Iris pigment epithelial cell (primary cell): ENCODE data around the gene SLC4A11.
"Not testable (repeated sequence)": the region's sequence is repeated elsewhere in the genome, so short reads cannot be mapped to it uniquely, and the experiment has no call there.

Experiments
- DNase-seq: peaks from one replicate; pipeline ENCODE4 v3.0.0-alpha.2; 2011; ENCODE audit warnings: low read depth

The SLC4A11 gene

GRCh38 chr20:3227936-3228749 is 10.8 kb downstream of the SLC4A11 start:
- DNase-seq = no peak

DNA sequence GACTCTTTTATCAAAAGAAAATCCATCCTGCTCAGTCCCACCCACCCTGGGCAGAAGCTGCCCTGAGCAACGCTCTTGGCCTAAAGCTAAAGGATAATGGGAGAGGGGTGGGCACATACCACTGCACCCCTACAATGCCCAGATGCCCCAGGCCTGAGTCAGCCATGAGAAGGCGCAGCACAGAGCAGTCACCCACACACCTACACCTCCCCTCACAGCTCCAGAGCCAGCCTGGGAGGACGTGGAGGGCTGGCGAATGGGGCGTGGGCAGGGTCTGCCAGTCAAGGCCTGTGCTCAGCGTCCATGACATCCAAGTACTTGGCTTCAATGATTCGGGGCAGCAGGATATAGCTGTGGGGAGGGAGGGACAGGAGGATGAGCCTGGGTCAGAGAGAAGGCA is 11.5 kb downstream of the SLC4A11 start:
- DNase-seq = no peak

GRCh38 chr20:3226864-3227263 is 12.1 kb downstream of the SLC4A11 start:
- no peak for DNase-seq

- no peak for DNase-seq
Observed at GRCh38 chr20:3226093-3226492, 12.9 kb downstream of the SLC4A11 start.

DNA sequence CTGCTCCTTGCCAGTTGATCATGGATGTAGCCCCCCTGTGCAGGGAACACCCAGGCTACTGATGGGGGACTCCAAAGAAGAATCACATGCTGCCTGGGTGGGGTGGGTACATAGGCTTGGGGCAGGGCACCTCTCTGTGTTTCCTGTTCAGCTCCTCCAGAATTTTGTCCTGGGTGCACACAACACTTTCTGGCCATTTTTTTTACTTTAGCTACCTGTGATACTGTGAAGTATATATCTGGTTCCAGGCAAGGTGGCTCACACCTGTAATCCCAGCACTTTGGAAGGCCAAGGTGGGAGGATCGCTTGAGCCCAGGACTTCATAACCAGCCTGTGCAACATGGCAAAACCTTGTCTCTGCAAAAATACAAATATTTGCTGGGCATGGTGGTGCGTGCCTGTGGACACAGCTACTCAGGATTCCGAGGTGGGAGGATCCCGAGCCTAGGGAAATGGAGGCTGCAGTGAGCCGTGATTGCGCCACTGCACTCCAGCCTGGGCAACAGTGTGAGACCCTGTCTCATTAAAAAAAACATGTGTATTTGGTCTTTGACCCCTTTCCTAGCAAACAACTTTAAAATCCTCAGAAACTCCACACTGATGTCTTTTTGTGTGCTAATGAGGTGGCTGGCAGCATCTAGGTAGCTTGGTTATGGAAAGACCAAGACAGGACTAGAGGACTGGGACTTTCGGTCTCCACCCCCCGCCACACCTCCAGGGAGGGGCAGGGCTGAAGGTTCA is 14.1 kb downstream of the SLC4A11 start:
- no peak for DNase-seq

DNA sequence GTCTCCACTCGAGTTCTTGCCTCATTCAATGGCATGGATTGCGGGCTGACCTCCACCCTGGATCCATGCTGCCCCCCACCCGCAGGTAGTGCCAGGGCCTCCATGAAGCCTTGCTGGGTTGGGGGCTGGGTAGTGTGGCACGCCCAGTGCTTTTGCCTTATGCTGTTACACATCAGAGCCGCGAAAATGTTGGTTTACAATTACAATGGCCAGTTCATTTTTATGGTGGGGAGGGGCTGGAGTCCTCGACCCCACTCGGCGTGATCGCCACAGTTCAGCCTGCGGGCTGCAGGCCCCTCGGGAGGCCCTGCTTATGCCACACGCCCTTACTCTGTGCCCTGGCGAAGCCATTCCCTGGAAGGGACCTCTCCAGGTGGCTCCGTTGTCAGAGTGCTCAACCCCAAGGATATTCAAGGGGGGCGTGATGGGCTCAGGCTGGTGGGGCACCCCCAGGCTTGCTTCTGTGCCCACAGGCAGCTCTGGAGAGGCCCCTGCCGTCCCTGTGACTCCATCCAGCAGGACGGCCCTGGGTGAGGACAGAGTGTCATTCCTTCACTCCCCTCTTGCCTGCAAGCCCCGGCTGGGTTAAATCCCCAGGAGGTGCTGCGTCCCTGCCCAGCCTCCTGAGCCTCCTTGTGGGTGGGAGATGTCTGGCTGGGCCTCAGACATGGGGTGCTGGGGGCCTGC is 14.9 kb downstream of the SLC4A11 start:
- DNase-seq = no peak

- DNase-seq = no peak
Observed at GRCh38 chr20:3223651-3223993, 15.4 kb downstream of the SLC4A11 start.

DNA sequence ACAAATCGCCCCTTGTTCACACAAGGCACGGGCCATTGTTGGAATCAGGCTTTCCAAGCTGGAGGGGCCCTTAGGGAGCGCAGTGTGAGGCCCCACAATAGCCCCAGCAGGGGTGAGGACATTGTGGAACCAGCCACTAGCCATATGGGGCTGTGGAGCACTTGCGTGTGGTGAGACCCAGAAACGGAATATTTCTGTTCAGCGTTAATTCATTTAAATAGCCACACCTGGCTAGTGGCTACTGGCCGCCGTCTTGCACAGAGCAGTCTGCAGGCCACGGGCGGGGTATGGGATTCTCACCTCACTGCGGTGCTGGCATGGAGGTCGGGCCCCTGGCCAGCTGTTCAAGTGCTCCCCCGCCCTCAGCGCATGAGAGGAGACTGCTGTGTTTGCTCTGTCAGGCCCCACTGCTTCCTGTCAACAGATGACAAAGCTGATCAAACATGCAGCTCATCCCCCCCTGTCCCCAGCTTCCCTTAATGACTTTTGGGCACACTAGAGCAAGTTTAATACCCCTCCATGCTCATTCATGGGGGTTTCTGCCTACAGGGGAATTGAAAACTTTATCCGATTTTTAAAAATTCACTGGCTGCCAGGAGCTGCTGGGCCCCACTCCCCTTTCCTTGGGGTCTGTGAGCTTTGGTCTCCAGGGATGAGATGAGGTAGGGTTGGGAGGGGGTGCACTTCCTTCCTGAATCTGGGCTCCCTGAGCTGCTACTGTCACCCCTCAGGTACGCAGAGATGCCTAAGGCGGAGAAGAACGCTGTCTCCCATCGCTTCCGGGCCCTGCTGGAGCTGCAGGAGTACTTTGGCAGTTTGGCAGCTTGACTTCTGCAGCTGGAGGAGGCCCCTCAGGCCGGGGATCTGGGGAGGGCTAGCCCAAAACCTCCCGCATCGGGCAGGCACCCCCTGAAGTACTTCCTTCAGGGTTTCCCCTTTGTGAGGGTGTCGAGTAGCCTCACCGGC is 16.1 kb downstream of the SLC4A11 start:
- no peak for DNase-seq

DNA sequence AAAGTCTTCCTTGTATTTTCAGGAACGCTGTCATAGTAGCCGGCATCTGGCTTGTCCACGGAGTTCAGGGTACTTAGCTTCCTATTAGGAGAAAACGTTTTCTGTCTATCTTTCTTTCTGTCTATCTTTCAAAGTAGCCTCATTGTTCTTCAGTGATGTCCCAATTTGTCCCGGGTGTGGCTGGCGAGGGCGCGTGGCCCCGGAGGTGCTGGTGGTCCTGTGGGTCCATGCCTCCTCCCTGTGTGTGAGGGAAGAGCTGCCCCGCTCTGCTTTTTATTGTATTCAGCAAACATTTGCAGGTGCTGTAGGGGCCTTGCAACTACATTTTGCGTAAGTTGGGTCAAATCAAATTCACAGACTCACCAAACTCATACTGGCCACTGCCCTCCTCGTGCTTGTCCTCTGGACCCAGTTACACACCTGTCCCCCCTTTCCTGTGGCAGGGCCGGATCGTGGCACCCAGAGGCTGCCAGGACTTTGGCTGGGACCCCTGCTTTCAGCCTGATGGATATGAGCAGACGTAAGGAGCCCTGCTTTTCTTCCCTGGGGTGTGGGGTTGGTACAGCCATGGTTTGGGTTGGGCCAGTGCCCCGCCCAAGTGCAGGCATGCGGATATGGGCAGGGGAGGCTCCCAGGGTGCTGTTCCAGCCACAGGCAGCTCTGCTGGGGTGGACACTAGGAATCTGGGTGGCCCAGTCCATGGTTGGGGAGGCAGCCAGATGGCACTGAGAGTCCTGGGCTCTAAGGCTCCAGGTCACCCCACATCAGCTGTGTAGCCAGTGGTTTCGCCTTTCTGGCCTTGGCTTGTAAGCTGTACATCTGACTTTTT is 17.4 kb downstream of the SLC4A11 start:
- no peak for DNase-seq

GRCh38 chr20:3218307-3218988 is 20.5 kb downstream of the SLC4A11 start:
- DNase-seq = no peak

GRCh38 chr20:3215359-3215917 is 23.6 kb downstream of the SLC4A11 start:
- not testable (repeated sequence) for DNase-seq

- no peak for DNase-seq
Observed at GRCh38 chr20:3213226-3213625, 25.8 kb downstream of the SLC4A11 start.

DNA sequence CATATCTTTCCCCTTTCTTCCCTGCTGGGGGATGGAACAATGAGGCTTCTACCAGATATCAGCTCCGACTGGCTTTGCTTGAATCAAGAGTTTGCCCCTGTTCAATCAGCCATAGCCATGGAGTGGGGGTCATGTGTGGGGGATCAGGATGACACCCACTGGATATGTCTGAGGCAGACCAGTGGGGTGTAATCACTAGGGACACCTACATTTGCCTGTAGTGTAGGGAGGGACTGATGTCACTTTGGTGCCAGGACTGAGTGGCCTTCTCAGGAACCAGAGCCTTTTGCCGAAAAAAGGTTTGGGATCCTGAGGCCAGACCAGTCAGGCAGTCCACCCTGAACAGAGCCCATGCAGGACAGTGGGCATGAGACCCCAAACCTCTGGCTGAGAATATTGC is 28.6 kb downstream of the SLC4A11 start:
- no peak for DNase-seq

DNA sequence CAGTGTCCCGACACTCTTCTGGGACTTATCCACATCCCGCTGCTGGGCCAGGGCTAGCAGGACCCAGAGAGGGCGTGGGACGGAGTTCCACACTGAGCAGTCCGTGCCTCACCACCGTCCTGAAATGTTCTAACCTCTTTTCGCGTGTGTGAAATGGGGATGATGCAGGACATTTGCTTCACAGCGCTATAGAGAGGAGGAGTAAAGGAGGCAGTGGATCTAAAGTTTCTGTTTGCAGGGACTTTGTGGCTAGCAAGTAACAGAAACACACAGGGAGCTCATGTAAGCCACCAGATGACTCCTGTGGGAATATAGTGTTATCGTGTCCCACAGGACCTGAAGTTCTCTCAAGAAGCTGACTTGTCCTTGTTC is 29.1 kb downstream of the SLC4A11 start:
- peak; percentile 31 for DNase-seq

GRCh38 chr20:3209257-3209945 is 29.6 kb downstream of the SLC4A11 start, which contains the start of gene ITPA:
ITPA (plus strand) TSS chr20:3209498; CDS start chr20:3209552, 54 bp downstream.
- DNase-seq = peak; percentile 27

- DNase-seq = no peak
Observed at GRCh38 chr20:3208786-3209256, 30.2 kb downstream of the SLC4A11 start.

DNA sequence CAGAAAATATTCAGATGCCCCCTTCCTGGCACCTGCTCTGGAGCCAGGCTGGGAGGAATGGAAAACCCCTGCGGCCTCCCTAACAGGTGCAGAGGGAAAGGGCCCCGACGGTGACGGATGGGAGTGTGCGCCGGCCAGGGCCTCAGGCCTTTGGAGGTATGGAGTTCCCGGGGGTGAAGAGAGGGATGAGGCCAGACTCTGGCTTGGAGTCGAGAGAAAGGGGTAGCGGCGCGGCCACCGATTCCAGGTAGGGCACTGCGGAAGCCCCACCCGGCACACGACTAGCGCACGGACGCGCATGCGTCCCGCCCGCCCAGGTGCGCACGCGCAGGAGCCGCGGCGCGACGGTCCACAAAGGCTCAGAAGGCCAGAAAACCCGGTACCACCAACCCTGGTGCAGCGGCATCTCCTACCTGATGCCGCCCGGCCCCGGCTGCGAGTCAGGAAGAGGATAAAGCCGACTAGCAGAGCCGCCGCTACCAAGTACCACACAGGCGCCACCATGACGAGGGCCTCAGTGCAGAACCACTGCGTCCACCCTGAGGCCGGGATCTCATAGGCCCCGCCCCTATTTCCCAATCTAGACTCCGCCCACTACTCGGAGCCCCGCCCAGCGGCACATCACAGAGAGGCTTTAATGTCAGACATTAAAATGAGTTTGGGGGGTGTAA is 34.7 kb downstream of the SLC4A11 start, which contains the start of gene DDRGK1:
Gene DDRGK1, minus strand, starts transcription at position 559 of the 671 bp plus-strand sequence. Its CDS starts 55 bp downstream, at position 504.
- peak; percentile 78 for DNase-seq
